WTC11 (cell line): ENCODE measurements around the gene HOXA2.

Experiments used
- ATF2 ChIP-seq: sonication (generic); formaldehyde crosslinking; IDR thresholded peaks from 2 replicates; pipeline ENCODE4 v1.8.1; 2022; ENCODE audit warnings: low read depth, missing genetic modification reagents, borderline replicate concordance
- CTCF ChIP-seq: fragments of 200-600 bp; IDR thresholded peaks from 2 replicates; pipeline ENCODE4 v1.8.0; 2022; ENCODE audit warnings: antibody characterized with exemption
- ERG ChIP-seq: fragments of 250-450 bp; sonication (Bioruptor Pico); IDR thresholded peaks from 2 replicates; pipeline ENCODE4 v1.8.0; 2021; ENCODE audit warnings: mild to moderate bottlenecking
- PRDM15 ChIP-seq: sonication (generic); formaldehyde crosslinking; IDR thresholded peaks from 2 replicates; pipeline ENCODE4 v1.8.0; 2022; ENCODE audit warnings: missing genetic modification reagents
- USF1 ChIP-seq: sonication (generic); formaldehyde crosslinking; IDR thresholded peaks from 2 replicates; pipeline ENCODE4 v1.8.0; 2022; ENCODE audit warnings: mild to moderate bottlenecking, missing genetic modification reagents
- ZBTB43 ChIP-seq: sonication (generic); formaldehyde crosslinking; IDR thresholded peaks from 2 replicates; pipeline ENCODE4 v1.8.1; 2023; ENCODE audit warnings: mild to moderate bottlenecking, missing genetic modification reagents

GRCh38 chr7:27151341-27151930 is 49.0 kb upstream of the HOXA2 start:
- no peak for TF ChIP-seq CTCF
- TF ChIP-seq USF1 (CRISPR knock-in tag), result no peak
- no peak for TF ChIP-seq ATF2 (CRISPR knock-in tag)
- no peak for TF ChIP-seq ERG (CRISPR knock-in tag)
- TF ChIP-seq PRDM15 (CRISPR knock-in tag), result no peak
- TF ChIP-seq ZBTB43 (CRISPR knock-in tag), result no peak
